ENCODE measurements around the gene LRP10.
"Not testable (repeated sequence)": the region's sequence is repeated elsewhere in the genome, so short reads cannot be mapped to it uniquely, and the experiment has no call there.

LRP10 gene

DNA sequence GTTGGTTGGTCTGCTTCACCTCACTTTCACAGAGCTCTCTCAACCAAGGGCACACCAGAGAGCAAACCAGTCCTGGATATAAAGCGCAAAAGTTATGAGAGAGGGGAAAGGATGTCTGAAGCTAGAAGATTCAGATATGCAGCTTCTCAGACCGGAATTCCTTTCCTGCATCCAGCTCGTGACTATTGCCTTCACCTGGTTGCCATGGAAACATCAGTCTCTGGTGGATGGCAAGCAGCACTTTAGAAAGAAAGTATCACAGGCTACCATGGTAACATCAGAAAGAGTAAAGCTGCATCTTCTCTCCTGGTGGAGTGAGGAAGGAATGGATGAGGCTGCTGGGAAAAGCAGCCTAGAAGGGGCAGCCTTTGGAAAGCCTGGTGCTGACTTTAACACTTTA, 25.2 kb downstream of the LRP10 start:
- no peak for TF ChIP-seq ZNF274 (IDR thresholded peaks at IDR 0.05; ENCODE audit: low read depth, low read length)
- H3K4me3 ChIP-seq (ENCODE audit: low read length): no peak overlapping the region

DNA sequence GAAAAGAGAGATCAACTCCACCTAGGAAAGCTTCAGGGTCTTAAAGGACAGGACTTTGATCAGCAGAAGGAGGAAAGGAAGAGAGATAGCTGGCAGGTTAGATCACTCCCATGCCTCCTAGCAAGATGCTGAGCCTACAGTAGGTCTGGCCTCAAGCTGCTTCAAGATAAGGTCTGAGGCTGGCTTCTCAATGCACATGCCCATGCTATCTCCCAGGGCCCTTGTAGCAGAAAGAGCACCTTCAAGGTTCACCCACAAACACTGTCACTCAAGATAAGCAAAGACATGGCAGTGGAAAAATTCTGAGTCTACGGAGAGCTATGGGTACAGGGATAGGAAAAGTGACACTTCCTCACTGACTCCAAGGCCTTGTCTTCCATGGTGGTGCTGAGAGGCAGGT, 25.8 kb downstream of the LRP10 start:
- no peak overlapping the region for H3K4me3 ChIP-seq (ENCODE audit: low read length)
- no peak for TF ChIP-seq ZNF274 (IDR thresholded peaks at IDR 0.05; ENCODE audit: low read depth, low read length)

DNA sequence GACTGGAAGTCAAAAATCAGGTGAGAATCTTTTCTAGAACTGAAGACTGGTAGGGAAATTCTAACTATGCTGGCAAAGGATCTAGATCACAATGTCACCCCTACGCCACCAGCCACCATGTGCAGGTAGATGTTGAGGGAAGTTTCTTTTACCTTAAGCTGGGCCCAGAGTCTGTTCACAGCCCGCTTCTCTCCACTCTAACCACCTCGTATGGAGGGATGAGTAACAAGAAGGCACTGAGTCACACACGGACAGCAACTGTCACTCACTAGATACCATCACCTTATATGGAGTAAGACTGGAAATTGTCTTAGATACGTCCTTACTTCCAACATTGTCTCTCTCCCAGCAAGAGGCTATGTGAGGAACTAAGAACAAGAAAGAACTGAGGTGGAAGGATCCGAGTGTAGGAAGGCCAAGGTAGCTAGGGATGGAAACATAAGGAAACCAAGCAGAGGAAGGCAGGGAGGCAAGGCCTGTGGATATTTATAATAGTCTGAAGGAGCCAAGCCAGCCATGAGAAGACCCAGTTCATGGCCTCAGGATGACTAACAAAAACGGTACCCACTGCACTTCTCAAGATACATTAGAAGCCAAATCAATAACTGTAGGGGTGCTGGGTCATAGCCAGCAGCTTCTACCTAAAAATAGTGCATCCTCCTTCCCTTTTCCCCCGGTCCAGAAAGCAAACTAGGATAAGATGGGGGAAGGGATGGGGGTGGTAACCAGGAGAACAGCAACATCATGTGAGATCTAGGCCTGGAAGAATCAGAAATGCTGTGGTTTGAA, 27.0 kb downstream of the LRP10 start:
- H3K4me3 ChIP-seq (ENCODE audit: low read length): no peak overlapping the region
- TF ChIP-seq ZNF274 (IDR thresholded peaks at IDR 0.05; ENCODE audit: low read depth, low read length): no peak

DNA sequence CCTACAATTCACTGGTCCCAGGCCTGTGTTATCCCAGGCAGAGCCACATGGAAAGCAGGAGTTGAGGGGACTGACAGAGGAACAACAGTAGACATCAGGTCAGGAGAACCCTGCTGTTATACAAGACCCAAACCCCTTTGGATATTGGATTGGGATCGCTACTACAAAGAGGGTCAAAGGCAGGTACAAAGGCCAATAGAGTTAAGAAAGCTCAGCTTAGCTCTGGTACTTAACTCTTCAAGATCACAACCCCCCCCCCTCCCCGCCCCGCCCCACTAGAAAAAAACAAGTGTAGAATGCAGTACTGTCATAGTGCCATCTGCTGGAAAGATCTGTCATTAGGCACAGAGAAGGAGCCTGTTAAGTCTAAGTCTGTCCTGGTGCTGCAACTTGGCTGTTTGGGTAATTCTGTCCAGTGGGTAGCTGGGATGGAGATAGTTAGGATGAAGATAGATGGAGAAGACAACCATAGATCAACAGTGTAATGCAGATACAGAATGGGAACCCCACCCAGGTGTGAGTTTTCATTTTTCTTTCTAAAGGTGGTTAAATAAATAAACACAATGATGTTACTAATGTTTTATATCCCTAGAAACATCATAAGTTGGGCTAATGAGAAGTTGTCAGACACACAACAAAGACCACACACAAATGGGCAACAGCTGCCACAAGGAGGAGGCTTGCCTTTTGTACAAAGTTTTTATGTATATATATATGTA, 28.7 kb downstream of the LRP10 start:
- no peak overlapping the region for H3K4me3 ChIP-seq (ENCODE audit: low read length)
- no peak for TF ChIP-seq ZNF274 (IDR thresholded peaks at IDR 0.05; ENCODE audit: low read depth, low read length)

DNA sequence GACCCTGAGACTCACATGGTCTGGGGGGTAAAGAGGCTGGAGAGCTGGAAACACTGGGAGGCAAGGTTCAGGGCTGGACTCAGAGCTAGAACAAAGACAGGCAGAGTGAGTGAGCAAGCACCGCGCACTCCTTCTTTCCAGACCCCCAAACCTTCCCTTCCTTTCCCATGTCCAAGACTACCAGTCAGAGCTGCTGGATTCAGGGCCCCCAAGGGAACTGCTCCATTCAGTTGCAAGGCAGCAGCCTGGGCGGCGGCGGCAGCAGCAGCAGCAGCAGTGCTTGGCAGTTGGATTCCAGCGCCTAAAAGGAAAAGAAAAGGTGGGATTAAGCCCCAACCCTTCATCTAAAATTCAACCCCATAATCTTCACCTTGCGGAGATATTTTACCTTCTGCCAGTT, 30.3 kb downstream of the LRP10 start:
- no peak overlapping the region for H3K4me3 ChIP-seq (ENCODE audit: low read length)
- TF ChIP-seq ZNF274 (IDR thresholded peaks at IDR 0.05; ENCODE audit: low read depth, low read length): no peak

GRCh38 chr14:22903742-22904087, 32.2 kb downstream of the LRP10 start:
- no peak overlapping the region for H3K4me3 ChIP-seq (ENCODE audit: low read length)
- no peak for TF ChIP-seq ZNF274 (IDR thresholded peaks at IDR 0.05; ENCODE audit: low read depth, low read length)

DNA sequence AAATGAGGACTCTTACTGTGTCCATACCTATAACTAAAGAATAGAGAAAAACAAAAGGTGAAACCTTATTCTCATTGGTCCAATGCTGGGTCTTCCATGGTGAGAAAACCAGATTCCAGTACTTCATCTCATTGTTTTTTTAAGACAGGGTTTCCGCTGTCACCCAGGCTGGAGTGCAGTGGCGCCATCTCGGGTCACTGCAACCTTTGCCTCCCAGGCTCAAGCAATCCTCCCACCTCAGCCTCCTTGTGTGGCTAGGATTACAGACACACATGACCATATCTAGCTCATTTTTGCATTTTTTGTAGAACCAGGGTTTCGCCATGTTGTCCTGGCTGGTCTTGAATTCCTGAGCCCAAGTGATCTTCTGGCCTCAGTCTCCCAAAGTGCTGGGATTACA, 34.1 kb downstream of the LRP10 start:
- H3K4me3 ChIP-seq (ENCODE audit: low read length): no peak overlapping the region
- TF ChIP-seq ZNF274 (IDR thresholded peaks at IDR 0.05; ENCODE audit: low read depth, low read length): no peak

- H3K4me3 ChIP-seq (ENCODE audit: low read length): no peak overlapping the region
- no peak for TF ChIP-seq ZNF274 (IDR thresholded peaks at IDR 0.05; ENCODE audit: low read depth, low read length)
Observed at GRCh38 chr14:22906073-22906472, 34.5 kb downstream of the LRP10 start.

DNA sequence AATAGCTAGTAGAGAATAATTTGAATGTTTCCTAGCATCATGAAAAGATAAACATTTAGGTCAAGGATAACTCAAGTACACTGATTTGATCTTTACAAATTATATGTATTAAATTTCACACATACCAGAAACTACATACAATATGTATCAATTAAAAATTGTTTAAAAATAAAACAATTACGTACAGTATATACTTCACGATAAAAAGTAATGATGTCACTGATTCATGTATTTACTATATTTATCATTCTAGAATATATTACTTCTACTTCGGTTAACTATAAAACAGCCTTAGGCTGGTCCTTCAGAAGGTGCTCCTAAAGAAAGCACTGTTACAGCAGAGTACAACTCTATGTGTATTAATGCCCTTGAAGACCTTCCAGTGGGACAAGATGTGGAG, 35.9 kb downstream of the LRP10 start:
- H3K4me3 ChIP-seq (ENCODE audit: low read length): no peak overlapping the region
- TF ChIP-seq ZNF274 (IDR thresholded peaks at IDR 0.05; ENCODE audit: low read depth, low read length): no peak

GRCh38 chr14:22908601-22909000, 37.1 kb downstream of the LRP10 start:
- TF ChIP-seq ZNF274 (IDR thresholded peaks at IDR 0.05; ENCODE audit: low read depth, low read length): no peak

GRCh38 chr14:22910916-22911315, 39.4 kb downstream of the LRP10 start:
- H3K4me3 ChIP-seq (ENCODE audit: low read length): no peak overlapping the region
- TF ChIP-seq ZNF274 (IDR thresholded peaks at IDR 0.05; ENCODE audit: low read depth, low read length): no peak

More at GRCh38 chr14:22908601-22909000, 37.1 kb downstream of the LRP10 start:
- no peak overlapping the region for H3K4me3 ChIP-seq (ENCODE audit: low read length)

GRCh38 chr14:22914836-22915235, 43.3 kb downstream of the LRP10 start:
- not testable (repeated sequence) for H3K4me3 ChIP-seq (ENCODE audit: low read length)

- H3K4me3 ChIP-seq (ENCODE audit: low read length): no peak overlapping the region
- TF ChIP-seq ZNF274 (IDR thresholded peaks at IDR 0.05; ENCODE audit: low read depth, low read length): no peak
Observed at GRCh38 chr14:22915886-22916521, 44.5 kb downstream of the LRP10 start.

GRCh38 chr14:22918804-22919600, 47.5 kb downstream of the LRP10 start, which contains the start of gene RBM23:
RBM23 (minus strand) TSS chr14:22919149.
- H3K4me3 ChIP-seq (ENCODE audit: low read length): peak within 1 kb of the TSS; percentile 89
- TF ChIP-seq ZNF274 (IDR thresholded peaks at IDR 0.05; ENCODE audit: low read depth, low read length): no peak

Measured in GM08714 (cell line).